ENCODE data around the gene SIDT2.
"Not testable (repeated sequence)": the region's sequence is repeated elsewhere in the genome, so short reads cannot be mapped to it uniquely, and the experiment has no call there.

The SIDT2 gene

DNA sequence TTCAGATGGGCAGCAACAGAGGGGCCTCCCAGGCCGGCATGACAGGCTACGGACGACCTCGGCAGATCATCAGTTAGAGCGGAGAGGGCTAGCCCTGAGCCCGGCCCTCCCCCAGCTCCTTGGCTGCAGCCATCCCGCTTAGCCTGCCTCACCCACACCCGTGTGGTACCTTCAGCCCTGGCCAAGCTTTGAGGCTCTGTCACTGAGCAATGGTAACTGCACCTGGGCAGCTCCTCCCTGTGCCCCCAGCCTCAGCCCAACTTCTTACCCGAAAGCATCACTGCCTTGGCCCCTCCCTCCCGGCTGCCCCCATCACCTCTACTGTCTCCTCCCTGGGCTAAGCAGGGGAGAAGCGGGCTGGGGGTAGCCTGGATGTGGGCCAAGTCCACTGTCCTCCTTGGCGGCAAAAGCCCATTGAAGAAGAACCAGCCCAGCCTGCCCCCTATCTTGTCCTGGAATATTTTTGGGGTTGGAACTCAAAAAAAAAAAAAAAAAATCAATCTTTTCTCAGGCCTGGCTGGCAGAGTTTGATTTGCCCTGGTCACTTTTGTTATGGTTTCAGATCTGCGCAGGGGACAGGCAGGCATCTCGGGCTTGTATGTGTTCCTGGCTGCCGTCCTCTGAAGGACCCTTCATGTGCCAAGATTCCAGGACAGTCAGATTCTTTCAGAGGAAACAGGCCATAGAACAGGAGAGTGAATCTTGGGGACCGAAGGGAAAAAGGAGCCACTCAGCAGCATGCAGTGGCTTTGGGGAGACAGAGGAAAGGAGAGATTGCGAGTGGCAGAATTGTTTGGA lies 25.9 kb downstream of the SIDT2 start:
- DNase-seq (ENCODE audit: low read depth), result no peak

GRCh38 chr11:117205211-117205818 lies 26.8 kb downstream of the SIDT2 start:
- no peak for DNase-seq (ENCODE audit: low read depth)

DNA sequence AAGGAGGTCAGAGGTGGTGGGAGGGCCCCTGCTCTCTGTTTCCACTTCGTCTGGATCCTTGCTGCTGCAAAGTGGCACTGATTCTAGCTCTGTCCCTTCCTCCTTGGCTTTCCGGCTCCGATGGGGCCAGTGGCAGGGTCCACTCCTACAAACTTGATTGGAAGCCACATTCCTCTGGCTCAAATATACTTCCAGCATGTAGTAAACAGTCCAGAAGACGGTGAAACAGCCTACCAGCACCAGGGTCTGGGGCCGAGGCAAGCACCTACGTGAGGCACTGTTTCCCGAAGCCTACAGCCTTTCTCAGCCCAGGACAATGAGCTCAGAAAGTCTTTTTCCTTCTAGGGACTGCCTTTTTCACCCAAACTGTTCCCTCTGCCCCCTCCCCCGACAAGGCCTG lies 27.6 kb downstream of the SIDT2 start:
- not testable (repeated sequence) for DNase-seq (ENCODE audit: low read depth)

DNA sequence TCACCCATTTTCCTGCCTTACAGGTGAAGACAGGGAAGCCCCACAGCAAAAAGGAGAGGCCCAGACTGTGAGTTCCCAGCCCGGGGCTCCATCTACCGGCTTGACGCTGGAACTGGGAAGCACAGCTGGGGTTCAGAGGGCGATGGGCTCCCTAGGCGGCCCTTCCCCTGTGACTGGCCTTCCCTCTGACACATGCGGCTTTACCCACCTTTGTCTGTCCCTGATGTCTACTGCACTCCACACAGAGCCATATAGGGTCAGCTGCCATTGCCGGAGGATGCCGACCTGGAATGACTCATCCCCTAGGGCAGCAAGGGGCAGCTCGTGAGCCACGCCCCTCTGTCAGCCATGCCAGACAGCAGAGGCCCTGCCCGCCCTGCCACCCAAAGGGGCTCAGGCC lies 28.3 kb downstream of the SIDT2 start:
- DNase-seq (ENCODE audit: low read depth), result not testable (repeated sequence)

- DNase-seq (ENCODE audit: low read depth), result not testable (repeated sequence)
These were observed 28.9 kb downstream of the SIDT2 start for GRCh38 chr11:117207481-117207880.

- not testable (repeated sequence) for DNase-seq (ENCODE audit: low read depth)
These were observed 30.2 kb downstream of the SIDT2 start for GRCh38 chr11:117208710-117209109.

DNA sequence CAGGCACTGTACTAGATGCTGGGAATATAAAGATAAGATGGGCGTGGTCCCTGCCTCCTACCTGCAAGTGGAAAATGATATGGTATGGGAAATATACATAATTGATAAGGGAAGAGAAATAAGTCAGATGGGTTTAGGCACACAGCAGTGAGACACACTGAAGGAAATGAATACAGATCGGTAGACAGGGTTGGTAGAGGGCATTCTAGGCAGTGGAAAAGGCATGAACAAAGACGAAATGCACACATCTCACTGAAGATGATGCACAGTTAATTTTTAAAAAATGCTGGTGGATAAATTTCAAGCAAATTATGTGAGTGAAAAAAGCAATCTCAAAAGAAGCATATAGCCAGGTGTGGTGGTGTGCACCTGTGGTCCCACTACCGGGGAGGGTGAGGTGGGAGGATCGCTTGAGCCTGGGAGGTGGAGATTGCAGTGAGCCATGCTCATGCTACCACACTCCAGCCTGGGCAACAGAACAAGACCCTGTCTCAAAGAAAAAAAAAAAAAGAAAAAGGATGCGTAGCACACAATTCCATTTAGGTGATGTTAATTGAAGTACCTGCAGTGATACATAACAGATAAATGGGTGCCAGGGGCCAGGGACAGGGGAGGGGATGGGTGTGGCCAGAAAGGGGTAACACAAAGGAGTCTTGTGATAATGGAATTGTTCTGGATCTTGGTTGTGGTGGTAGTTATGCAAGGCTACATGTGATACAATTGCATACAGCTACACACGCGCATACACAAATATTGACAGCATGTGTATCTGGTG lies 31.0 kb downstream of the SIDT2 start:
- DNase-seq (ENCODE audit: low read depth), result not testable (repeated sequence)

DNA sequence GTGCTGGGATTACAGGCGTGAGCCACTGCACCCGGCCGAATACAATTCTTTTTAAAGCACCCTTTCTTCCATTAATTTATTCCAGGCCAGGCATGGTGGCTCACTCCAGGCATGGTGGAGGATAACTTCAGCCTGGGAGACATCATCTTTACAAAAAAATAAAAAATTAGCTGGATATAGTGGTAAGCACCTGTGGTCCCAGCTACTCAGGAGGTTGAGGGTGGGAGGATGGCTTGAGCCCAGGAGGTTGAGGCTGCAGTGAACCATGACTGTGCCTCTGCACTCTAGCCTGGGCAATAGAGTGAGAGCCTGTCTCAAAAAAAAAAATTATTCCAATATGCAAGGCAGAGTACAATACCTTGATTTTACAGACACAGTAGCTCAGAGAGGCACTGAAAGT lies 32.1 kb downstream of the SIDT2 start:
- DNase-seq (ENCODE audit: low read depth), result no peak

- no peak for DNase-seq (ENCODE audit: low read depth)
These were observed 34.3 kb downstream of the SIDT2 start for GRCh38 chr11:117212697-117213355.

GRCh38 chr11:117214404-117215110 lies 36.0 kb downstream of the SIDT2 start:
- no peak for DNase-seq (ENCODE audit: low read depth)

GRCh38 chr11:117217141-117218084 lies 38.9 kb downstream of the SIDT2 start:
- peak; percentile 59 for DNase-seq (ENCODE audit: low read depth)

DNA sequence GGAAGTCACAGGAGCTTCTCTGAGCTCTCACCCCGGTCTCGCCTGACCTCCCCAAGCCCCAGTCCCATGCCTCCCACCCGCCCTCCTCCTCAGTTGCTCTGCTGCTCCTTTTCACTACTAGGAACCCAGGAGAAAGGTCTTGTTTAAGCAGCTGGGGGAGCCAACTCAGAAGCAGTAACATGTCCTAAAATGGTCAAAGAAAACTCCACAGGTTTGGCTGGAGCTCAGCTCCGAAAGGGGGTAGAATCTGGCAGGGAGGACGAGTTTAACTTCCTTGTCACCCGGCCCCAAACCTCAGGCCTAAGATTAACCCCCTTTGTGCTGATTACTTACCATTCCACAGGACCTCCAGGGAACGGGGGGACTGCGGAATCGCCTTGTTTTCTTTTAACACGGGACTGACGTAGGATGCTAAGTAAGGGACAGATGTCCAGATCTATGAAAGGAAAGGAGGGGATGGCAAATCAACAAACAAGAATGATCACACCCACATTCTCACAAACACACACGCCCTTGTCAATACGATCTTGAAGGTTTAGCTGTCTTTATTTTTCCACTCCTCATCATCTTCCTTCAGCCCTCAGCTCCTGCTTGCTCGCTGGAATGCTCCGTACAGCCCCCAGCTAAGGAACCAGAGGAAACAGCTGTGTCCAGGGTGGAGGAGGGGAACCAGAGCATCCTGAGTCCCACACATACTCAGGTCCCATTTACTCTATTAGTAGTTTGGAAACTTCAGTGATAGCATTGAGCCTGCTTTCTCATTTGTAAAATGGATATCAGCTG lies 39.8 kb downstream of the SIDT2 start:
- no peak for DNase-seq (ENCODE audit: low read depth)

- no peak for DNase-seq (ENCODE audit: low read depth)
These were observed 40.5 kb downstream of the SIDT2 start for GRCh38 chr11:117219001-117219400.

DNA sequence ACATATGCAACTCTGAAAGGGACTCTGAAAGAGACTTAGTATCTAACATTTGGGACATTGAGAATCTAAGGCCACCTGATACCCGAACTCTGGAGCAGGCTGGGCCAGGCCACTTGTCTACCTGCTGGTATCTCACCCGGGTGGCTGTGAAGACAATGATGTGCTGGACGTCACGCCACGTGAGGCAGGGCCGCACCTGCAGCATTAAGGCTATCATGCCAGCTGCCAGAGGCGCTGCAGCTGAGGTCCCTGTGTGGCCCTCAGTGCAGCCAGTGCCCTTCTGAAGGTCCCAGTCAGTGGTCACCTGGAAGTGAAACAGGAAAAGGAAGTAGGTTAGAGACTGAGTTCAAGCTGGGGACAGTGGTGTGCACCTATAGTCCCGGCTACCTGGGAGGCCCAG lies 40.9 kb downstream of the SIDT2 start:
- DNase-seq (ENCODE audit: low read depth), result no peak

DNA sequence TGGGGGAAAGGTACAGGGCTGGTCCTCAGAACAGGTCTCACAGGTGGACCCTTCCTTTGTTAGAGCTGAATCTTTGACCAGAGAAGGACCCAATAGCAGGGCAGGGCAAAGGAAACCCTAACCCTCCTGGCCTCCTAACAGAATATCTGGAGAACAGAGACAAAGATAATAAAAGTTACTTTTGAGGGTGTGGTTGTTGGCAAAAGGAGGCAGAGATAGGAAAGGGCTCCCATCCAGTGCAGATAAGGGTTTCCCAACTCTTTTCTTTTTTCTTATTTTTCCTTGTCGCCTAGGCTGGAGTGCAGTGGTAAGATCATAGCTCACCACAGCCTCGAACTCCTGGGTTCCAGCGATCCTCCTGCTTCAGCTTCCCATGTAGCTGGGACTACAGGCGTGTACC lies 41.5 kb downstream of the SIDT2 start:
- no peak for DNase-seq (ENCODE audit: low read depth)

DNA sequence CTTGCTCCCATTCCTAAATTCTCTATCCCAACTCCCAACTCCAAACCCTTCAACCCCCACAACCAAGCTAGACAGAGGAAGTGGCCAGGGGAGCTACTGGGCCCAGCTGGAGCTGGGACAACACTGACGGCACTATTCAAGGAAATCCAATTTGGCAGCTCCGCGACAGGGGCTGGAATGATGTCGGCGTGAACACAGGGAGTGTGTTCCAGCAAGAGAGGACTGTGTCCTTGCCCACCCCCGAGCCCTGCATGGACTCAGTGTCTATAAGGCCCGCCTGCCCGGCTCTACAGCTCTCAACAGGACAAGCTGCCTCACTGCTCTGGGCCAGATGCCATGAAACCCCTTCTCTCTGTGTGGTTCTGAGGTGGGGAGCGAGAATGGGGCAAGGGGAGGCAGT lies 42.0 kb downstream of the SIDT2 start:
- no peak for DNase-seq (ENCODE audit: low read depth)

- DNase-seq (ENCODE audit: low read depth), result no peak
These were observed 42.6 kb downstream of the SIDT2 start for GRCh38 chr11:117220999-117221774.

DNA sequence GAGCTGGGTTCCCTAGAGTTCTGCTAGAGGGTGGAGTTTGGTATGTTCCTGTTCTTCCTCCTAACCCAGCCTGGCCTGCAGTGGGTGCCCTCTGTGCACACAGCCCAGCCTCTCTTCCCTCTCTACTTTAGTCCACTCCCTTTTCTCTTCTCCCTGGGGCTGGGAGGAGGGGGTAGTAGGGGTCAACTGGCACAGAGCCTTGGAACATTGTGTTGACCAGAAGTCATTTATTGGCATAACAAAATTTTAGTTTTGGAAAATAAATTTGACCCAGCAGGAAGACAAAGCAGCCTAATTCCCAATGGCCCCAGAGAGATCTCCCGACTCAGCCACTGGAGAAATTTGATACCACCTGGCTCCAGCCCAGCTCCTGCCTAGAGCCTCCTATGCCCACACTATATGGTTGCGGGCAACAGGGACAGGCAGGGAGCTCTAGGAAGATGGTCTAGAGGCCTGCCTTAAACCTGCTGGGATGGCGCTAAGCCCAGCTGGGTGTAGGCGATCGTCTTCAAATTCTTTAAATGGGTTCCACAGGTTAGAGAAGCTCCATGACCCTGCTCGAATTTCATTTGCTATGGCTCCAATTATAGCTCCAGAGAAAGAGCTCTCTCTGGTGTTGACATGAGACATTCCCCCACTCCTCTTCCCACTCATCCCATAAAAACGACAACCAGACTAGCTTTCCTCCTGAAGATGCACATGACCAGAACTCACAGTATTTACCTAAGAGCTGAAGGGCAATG lies 43.4 kb downstream of the SIDT2 start:
- DNase-seq (ENCODE audit: low read depth), result no peak

Measured in ELR (cell line).